Stomach (tissue), 9 donors: ENCODE data around the gene TRAF3. TPM values are rescaled to one million over a fixed set of nuclear protein-coding genes. Genes with fewer than 3 reads are reported as not detected.

Experiments
- DNase-seq, 2 donors: peaks; one replicate each; pipeline versions ENCODE4 v3.0.0 to v3.0.0-alpha.2; 2013 to 2019
- H3K27ac ChIP-seq, 5 donors: fragments of 200-600 bp in 4 of 5; sonication (generic) in 4 of 5; one replicate each; pipeline ENCODE4 v1.5.1; 2013 to 2019; ENCODE audit warnings: mild to moderate bottlenecking in 1 of 5, moderate library complexity in 1 of 5
- H3K27me3 ChIP-seq, 3 donors: fragments of 200-600 bp; sonication (generic); one replicate each; pipeline ENCODE4 v1.5.1; 2017 to 2019; ENCODE audit warnings: mixed run types in 1 of 3
- H3K36me3 ChIP-seq, 4 donors: fragments of 200-600 bp; sonication (generic); 1 replicate in 3 of 4; 2 replicates in 1 of 4; pipeline ENCODE4 v1.5.1; 2016 to 2019
- H3K4me1 ChIP-seq, 4 donors: fragments of 200-600 bp; sonication (generic); one replicate each; pipeline ENCODE4 v1.5.1; 2016 to 2019
- H3K4me3 ChIP-seq, 4 donors: fragments of 200-600 bp; sonication (generic) in 3 of 4; one replicate each; pipeline ENCODE4 v1.5.1; 2016 to 2019; ENCODE audit warnings: mild to moderate bottlenecking in 1 of 4
- H3K9me3 ChIP-seq, 4 donors: fragments of 200-600 bp; sonication (generic); one replicate each; pipeline ENCODE4 v1.5.1; 2016 to 2019
- EP300 ChIP-seq: sonication (generic); formaldehyde crosslinking; IDR thresholded peaks from one replicate; pipeline ENCODE4 v1.6.1; 2017; ENCODE audit warnings: antibody characterized with exemption
- POLR2A ChIP-seq, 4 donors: fragments of 450-650 bp; IDR thresholded peaks; one replicate each; pipeline ENCODE4 v1.6.1; 2016; ENCODE audit warnings: antibody characterized with exemption in 4 of 4, control low read depth in 2 of 4, mild to moderate bottlenecking in 1 of 4, moderate library complexity in 1 of 4
- POLR2AphosphoS5 ChIP-seq, 3 donors: sonication (generic); formaldehyde crosslinking; IDR thresholded peaks; one replicate each; pipeline ENCODE4 v1.6.1; 2016; ENCODE audit warnings: antibody characterized with exemption in 3 of 3
- WGBS, 5 donors: extraction: QIAGEN DNeasy Blood & Tissue Kit in 3 of 5; methylation state at CpG; one replicate each; pipeline versions ENCODE4 v1.1.5 to v1.1.7; 2013 to 2018; 5-methylcytosine and 5-hydroxymethylcytosine counted together
- intact Hi-C: fragments of 100-400 bp; cut with DNase I; formaldehyde crosslinking; loops from one replicate; pipeline ENCODE4 v1.15.1; 2023; ENCODE audit warnings: low total_unique reads
- polyA plus RNA-seq, 3 donors: library from polyadenylated mRNA; stranded (reverse); fragments of 200-250 nt; gene quantifications; one replicate each; pipeline ENCODE4 v1.2.3, GENCODE V29; 2013
- total RNA-seq, 5 donors: library from RNA; depleted of rRNA; stranded (reverse); fragments of >200 nt; gene quantifications; one replicate each; pipeline versions ENCODE4 v1.1.0 to v1.2.3, GENCODE V29; 2014 to 2016
- TF ChIP-seq, protein P1 (sequence below), 7 experiments: fragments of 450-650 bp in 4 of 7; fragments of 200-600 bp in 3 of 7; sonication (generic) in 3 of 7; IDR thresholded peaks; one replicate each; pipeline ENCODE4 v1.5.1; 2016 to 2019; ENCODE audit warnings: antibody characterized with exemption in 7 of 7, control low read depth in 2 of 7, mild to moderate bottlenecking in 1 of 7
- donor health status: healthy with polysubstance abuse.
- donor health status: Bipolar disorder and iron deficiency.
- donor health status: healthy.

Gene TRAF3
- total and polyA plus RNA-seq, 8 donors = 3.5 to 30.1 (median 6.3) TPM

DNA sequence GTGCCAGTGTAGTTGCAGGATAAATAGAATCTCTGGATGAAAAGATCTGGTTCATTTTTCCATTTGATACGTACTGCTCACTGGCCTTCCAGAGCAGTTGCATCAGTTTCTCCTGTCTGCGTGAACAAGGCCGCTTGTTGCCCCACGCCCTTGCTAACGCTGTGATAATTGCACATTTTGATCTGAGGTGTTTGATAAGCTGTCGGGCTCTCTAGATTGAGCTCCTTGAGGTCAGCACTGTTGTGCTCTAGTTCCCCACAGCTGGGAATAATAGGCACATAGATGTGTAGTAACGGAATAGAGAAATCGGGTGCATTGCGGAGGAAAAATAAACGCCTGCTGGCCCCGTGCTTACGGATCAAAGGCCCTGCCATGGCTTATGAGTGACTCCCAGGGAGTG lies 42.8 kb upstream of the TRAF3 start:
- DNase-seq = no peak
- H3K9me3 ChIP-seq = no peaks in the 10 kb centered on the region
- intact Hi-C loops = no loop called here
- TF ChIP-seq EP300 = no peak
- TF ChIP-seq, protein P1, sequence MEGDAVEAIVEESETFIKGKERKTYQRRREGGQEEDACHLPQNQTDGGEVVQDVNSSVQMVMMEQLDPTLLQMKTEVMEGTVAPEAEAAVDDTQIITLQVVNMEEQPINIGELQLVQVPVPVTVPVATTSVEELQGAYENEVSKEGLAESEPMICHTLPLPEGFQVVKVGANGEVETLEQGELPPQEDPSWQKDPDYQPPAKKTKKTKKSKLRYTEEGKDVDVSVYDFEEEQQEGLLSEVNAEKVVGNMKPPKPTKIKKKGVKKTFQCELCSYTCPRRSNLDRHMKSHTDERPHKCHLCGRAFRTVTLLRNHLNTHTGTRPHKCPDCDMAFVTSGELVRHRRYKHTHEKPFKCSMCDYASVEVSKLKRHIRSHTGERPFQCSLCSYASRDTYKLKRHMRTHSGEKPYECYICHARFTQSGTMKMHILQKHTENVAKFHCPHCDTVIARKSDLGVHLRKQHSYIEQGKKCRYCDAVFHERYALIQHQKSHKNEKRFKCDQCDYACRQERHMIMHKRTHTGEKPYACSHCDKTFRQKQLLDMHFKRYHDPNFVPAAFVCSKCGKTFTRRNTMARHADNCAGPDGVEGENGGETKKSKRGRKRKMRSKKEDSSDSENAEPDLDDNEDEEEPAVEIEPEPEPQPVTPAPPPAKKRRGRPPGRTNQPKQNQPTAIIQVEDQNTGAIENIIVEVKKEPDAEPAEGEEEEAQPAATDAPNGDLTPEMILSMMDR (IDR thresholded peaks at IDR 0.05) = no peak
- TF ChIP-seq POLR2AphosphoS5 (IDR thresholded peaks at IDR 0.05) = no peak
- TF ChIP-seq POLR2A (IDR thresholded peaks at IDR 0.05) = no peak
- H3K4me1 ChIP-seq = no peaks in the 10 kb centered on the region
- H3K27ac ChIP-seq = no peak overlapping the region
- WGBS, 5 donors = 89 to 93% (median 90%) methylated on average over 12 of the region's 12 CpGs
- no peaks in the 10 kb centered on the region for H3K27me3 ChIP-seq
- H3K36me3 ChIP-seq = peaks cover 0 to 72% (median 63%) of the 10 kb centered on the region in 4 donors
- no peak overlapping the region for H3K4me3 ChIP-seq

DNA sequence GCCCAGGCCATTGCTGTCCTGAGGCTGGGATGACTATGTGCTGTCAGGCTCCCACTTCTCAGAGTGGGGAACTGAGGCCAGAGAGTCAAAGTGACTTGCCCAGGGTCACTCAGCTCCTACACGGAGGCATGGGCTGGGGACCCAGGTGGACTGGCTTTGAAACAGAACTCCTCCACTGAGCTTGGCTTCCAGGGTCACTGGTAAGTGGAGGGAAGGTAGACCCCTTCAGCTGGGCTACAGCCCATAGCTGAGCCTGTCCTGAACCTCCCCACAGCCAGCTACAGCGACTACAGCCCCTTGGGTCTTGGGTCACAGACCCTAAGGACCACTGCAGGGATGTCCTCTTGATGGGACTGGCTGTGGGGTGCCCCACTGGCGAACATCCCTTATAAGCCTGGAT lies 40.3 kb upstream of the TRAF3 start:
- H3K27ac ChIP-seq = no peak overlapping the region
- 89 to 96% (median 93%) methylated on average over 3 of the region's 3 CpGs for WGBS, 5 donors
- DNase-seq = no peak
- intact Hi-C loops = no loop called here
- H3K27me3 ChIP-seq = no peaks in the 10 kb centered on the region
- H3K36me3 ChIP-seq = peaks cover 0 to 56% (median 41%) of the 10 kb centered on the region in 4 donors
- H3K4me1 ChIP-seq = no peaks in the 10 kb centered on the region
- H3K9me3 ChIP-seq = peaks cover 4 to 16% (median 9%) of the 10 kb centered on the region in 4 donors
- TF ChIP-seq EP300 (no peak), POLR2A (IDR thresholded peaks at IDR 0.05) (no peak), POLR2AphosphoS5 (IDR thresholded peaks at IDR 0.05) (no peak)
- TF ChIP-seq, protein P1 (IDR thresholded peaks at IDR 0.05) = no peak
- H3K4me3 ChIP-seq = no peak overlapping the region

DNA sequence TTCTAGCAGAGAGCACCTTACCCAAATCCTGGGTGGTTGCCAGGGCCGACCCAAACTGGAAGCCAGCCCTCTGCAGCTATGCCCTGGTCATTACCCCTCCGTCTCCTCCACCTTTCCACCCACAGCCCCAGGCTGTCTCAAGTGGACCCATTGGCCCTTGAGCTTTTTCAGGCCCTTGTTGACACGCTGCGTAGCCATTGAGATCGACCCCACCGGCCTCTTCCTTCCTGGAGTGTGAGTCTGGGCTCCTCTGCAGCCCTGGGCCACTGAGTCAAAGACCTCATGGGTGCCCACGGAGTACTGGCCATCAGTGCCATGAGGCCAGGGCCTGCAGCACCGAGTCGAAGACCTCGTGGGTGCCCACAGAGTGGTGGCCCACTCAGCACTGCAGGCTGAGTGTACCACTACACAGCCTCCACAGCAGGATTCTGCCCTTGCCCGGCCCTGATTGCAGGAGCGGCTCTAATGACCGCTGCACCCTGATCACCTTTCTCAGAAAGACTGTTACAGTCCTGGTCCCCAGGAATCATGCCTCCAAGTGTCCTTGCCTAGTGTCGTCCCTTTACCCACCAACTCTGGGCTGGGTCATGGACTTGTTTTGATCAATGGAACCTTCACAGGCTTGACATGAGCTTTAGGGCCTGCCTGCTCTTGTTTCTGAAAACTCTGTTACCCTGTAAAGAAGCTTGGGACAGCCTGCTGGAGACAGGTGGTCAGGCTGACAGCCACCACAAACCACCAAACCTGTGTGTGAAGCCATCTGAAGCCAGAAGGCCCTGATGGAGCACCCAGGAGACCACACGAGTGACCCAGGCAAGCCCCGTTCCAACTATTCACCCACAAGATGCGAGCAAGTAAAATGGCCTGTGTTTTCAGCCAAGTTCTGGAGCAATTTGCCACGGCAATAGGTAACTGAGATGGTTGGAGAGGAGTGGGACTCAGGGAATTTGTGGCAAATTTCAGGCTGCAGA lies 39.6 kb upstream of the TRAF3 start:
- intact Hi-C loops = no loop called here
- Histone ChIP-seq H3K4me3 (no peak overlapping the region), H3K9me3 (peaks cover 4 to 24% (median 15%) of the 10 kb centered on the region in 4 donors), H3K27ac (no peak overlapping the region), H3K36me3 (peaks cover 0 to 56% (median 37%) of the 10 kb centered on the region in 4 donors), H3K27me3 (no peaks in the 10 kb centered on the region), H3K4me1 (no peaks in the 10 kb centered on the region)
- DNase-seq = no peak
- TF ChIP-seq POLR2A (IDR thresholded peaks at IDR 0.05) (no peak), POLR2AphosphoS5 (IDR thresholded peaks at IDR 0.05) (no peak), EP300 (no peak)
- TF ChIP-seq, protein P1 (IDR thresholded peaks at IDR 0.05) = no peak
- 93 to 95% (median 95%) methylated on average over 15 to 18 of the region's 18 CpGs for WGBS, 5 donors

DNA sequence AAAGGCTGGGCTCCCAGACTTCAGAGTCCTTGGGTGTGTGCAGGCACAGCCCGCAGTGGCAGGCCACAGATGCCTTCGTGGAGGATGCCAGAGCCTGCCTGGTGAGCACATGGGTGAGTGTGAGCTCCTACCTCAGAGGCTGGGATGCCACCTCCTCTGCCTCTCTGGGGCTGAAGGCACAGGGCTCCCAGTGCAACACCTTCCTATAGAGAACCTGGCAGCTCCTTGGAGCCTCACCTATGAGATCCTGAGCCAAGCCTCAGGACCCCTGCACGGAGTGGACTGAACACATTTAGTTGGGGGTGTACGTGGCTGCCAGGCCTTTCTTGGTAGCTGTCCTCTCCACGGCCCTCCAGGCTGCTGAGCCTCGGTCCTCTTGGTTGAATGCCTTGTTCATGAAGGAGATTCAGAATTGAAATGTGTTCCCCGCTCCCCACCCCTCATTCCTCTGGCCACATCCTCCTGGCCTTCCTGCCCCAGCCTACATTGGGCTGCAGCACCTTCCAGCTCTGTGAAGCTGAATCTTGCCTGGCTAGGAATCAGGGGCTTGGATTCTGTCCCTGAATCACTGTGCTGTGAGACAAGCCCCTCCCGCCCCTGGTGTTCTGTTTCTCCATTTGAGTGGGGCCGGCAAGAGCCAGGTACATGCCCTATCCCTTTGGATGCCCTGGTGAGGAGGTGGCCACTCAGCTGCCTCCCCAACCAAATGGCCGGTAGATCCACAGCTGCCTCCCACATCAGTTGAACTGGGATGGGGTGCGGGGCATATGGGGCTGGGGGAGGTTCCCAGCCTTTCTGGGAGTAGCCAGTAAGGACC lies 38.7 kb upstream of the TRAF3 start:
- Histone ChIP-seq H3K4me1 (no peaks in the 10 kb centered on the region), H3K27ac (no peak overlapping the region), H3K36me3 (peaks cover 0 to 49% (median 28%) of the 10 kb centered on the region in 4 donors), H3K4me3 (no peak overlapping the region), H3K9me3 (peaks cover 4 to 28% (median 16%) of the 10 kb centered on the region in 4 donors), H3K27me3 (no peaks in the 10 kb centered on the region)
- intact Hi-C loops = no loop called here
- WGBS, 5 donors = 84 to 91% (median 88%) methylated on average over 8 to 11 of the region's 11 CpGs
- TF ChIP-seq, protein P1 (IDR thresholded peaks at IDR 0.05) = no peak
- TF ChIP-seq POLR2A (IDR thresholded peaks at IDR 0.05) (no peak), EP300 (no peak), POLR2AphosphoS5 (IDR thresholded peaks at IDR 0.05) (no peak)
- no peak for DNase-seq
